ENCODE results near the gene NR6A1. TPM values are rescaled to one million over a fixed set of nuclear protein-coding genes. Genes with fewer than 3 reads are reported as not detected.

NR6A1 gene
- total and polyA plus RNA-seq, 2 of the 8 experiments (the other 6 are each of a cell fraction or from before 2014, with no cell fraction given) = 93.2 to 237 TPM

GRCh38 chr9:124618476-124618875, 152.6 kb downstream of the NR6A1 start (continued):
- no peak for TF ChIP-seq EGR1 (IDR thresholded peaks at IDR 0.05; ENCODE audit: borderline replicate concordance, low read depth, low read length)
- no peak for TF ChIP-seq FOSL1 (IDR thresholded peaks at IDR 0.05; ENCODE audit: insufficient read depth, low read depth, low read length)
- no peak for TF ChIP-seq GABPA (IDR thresholded peaks at IDR 0.05; ENCODE audit: borderline replicate concordance, insufficient read depth, low read length)
- TF ChIP-seq SIRT6 (IDR thresholded peaks at IDR 0.05; ENCODE audit: low read length) = no peak
- no peak for TF ChIP-seq TAF7 (optimal IDR thresholded peaks at IDR 0.05; ENCODE audit: borderline replicate concordance, low read depth, low read length)
- no peak for TF ChIP-seq KDM5A (IDR thresholded peaks at IDR 0.05; ENCODE audit: low read length)
- TF ChIP-seq SP2 (IDR thresholded peaks at IDR 0.05; ENCODE audit: low read length) = no peak

All from H1 (cell line).